H1 (cell line): Measurements from ENCODE around the gene NLRP3.

Experiments
- CHD2 ChIP-seq: IDR thresholded peaks from 2 replicates; pipeline ENCODE4 v1.6.1; 2012; ENCODE audit warnings: low read length, improper control_type of control experiment
- CTCF ChIP-seq, 3 experiments: IDR thresholded peaks; 1 replicate in 2 of 3; 2 replicates in 1 of 3; pipeline versions ENCODE4 v1.5.1 to v1.6.1; 2011; ENCODE audit warnings: low read length in 3 of 3, mild to moderate bottlenecking in 3 of 3, inconsistent platforms in 2 of 3, low read depth in 1 of 3, moderate library complexity in 1 of 3; ENCODE audit not compliant: insufficient read depth in 1 of 3; ENCODE audit errors: control extremely low read depth in 1 of 3
- EZH2 ChIP-seq: fragments of 200-600 bp; sonication (generic); IDR thresholded peaks from 2 replicates; pipeline ENCODE4 v1.7.1; 2012; ENCODE audit warnings: low read depth, mild to moderate bottlenecking, moderate library complexity, low read length, inconsistent platforms; ENCODE audit not compliant: severe bottlenecking
- SP2 ChIP-seq: IDR thresholded peaks from 2 replicates; pipeline ENCODE4 v1.6.1; 2012; ENCODE audit warnings: mild to moderate bottlenecking, low read length, inconsistent platforms

- TF ChIP-seq CTCF (IDR thresholded peaks at IDR 0.05; ENCODE audit: control extremely low read depth in 1 of 3, insufficient read depth in 1 of 3, low read depth in 1 of 3, low read length in 3 of 3) (no peak), SP2 (no peak), CHD2 (no peak), EZH2 (no peak)
Observed at GRCh38 chr1:247378334-247379073, 37.5 kb upstream of the NLRP3 start.
